ENCODE results near the gene TAS1R3.

DNA sequence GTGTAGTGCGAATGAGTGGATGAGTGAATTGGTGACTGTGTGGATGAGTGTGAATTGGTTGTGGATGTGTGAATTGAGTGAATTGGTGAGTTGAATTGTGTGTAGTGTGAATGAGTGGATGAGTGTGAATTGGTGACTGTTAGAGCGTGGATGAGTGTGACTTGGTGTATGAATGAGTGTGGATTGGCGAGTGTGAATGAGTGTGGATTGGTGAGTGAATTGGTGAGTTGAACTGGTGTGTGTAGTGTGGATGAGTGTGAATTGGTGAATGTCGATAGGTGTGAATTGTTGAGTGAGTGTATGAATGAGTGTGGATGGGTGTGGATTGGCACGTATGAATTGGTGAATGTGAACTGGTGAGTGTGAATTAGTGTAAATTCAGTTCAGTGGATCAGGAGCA lies 36.2 kb downstream of the TAS1R3 start:
- no peak for TF ChIP-seq GATA2 (IDR thresholded peaks at IDR 0.05; ENCODE audit: low read depth, low read length)
- no peak for TF ChIP-seq GATA3 (IDR thresholded peaks at IDR 0.05; ENCODE audit: low read depth, low read length)
